Measurements from ENCODE around the gene AUTS2. TPM values are rescaled to one million over a fixed set of nuclear protein-coding genes. Genes with fewer than 3 reads are reported as not detected.

The AUTS2 gene
- total and polyA plus RNA-seq, 9 of the 15 experiments (the other 6 are each of a cell fraction or from before 2014, with no cell fraction given): 0.58 TPM; not detected in 8

DNA sequence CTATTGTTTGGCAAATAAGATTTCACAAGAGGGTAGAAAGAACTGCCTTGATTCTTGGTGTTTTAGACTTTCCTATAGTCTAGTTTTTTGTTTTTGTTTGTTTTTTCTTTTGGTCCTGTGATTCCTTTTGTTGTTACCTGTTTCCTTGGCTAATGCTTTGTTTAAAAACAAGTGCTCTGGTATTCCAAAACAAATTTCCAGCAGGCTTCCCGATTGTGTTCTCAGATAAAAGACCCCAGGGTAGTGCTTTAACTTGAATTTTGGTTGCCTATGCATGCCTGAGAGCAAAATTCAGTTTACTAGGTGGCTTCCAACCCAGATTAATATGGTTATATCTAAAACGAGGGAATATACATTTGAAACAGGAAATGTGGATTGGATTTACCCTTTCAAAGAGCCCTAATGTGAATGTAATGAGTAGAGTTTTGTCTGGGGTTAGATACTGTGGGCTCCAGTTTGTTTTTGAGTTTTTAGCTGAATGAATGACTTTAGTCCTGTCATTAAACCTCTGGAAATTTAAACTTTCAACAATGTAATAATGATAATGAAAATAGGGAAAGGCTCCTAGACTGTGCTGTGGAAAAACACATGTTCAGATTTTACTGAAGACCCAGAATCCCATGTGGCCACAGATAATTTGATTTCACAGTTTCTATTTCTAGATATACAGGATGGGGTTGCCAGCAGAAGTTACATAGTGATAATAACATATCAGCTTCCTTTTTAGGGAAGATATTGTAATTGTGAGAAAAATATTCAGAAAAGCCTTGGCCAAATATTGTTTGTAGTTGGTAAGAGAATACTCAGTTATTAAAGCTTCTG lies 23.9 kb downstream of the AUTS2 start (continued):
- TF ChIP-seq CBX2 (IDR thresholded peaks at IDR 0.05; ENCODE audit: insufficient read depth, low read length, poor library complexity, severe bottlenecking): no peak
- TF ChIP-seq HCFC1 (IDR thresholded peaks at IDR 0.05; ENCODE audit: low read depth, low read length): no peak
- TF ChIP-seq OTX1 (CRISPR knock-in tag; IDR thresholded peaks at IDR 0.05): no peak
- TF ChIP-seq, protein P1, sequence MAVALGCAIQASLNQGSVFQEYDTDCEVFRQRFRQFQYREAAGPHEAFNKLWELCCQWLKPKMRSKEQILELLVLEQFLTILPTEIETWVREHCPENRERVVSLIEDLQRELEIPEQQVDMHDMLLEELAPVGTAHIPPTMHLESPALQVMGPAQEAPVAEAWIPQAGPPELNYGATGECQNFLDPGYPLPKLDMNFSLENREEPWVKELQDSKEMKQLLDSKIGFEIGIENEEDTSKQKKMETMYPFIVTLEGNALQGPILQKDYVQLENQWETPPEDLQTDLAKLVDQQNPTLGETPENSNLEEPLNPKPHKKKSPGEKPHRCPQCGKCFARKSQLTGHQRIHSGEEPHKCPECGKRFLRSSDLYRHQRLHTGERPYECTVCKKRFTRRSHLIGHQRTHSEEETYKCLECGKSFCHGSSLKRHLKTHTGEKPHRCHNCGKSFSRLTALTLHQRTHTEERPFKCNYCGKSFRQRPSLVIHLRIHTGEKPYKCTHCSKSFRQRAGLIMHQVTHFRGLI (CRISPR knock-in tag; IDR thresholded peaks at IDR 0.05): no peak
- TF ChIP-seq ESRRB (CRISPR knock-in tag; IDR thresholded peaks at IDR 0.05; ENCODE audit: borderline replicate concordance): no peak

DNA sequence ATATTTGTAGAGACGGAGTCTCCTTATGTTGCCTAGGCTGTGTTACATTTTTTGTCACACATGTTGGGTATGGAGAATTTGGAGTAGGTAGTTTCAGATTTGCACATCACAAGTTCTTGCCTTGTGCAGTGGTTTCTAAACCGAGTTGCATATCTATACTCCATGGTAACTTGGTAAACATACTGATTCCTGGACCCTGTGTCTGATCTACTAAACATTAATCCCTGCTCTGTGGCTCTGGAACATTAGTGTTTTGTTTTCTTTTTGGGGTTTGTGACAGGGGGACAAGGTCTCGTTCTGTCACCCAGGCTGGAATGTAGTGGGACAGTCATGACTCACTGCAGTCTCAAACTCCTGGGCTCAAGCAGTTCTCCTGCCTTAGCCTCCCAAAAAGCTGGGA lies 24.7 kb downstream of the AUTS2 start:
- no peaks in the 10 kb centered on the region for H3K4me1 ChIP-seq (replicated peaks in 1 of 2; ENCODE audit: control insufficient read depth in 2 of 2, insufficient read depth in 2 of 2, low read length in 2 of 2)
- TF ChIP-seq RBM15 (IDR thresholded peaks at IDR 0.05; ENCODE audit: insufficient read depth, low read length) (no peak), CREB1 (IDR thresholded peaks at IDR 0.05) (no peak), CREB1 (CRISPR knock-in tag; IDR thresholded peaks at IDR 0.05) (no peak), POU5F1 (IDR thresholded peaks at IDR 0.05; ENCODE audit: borderline replicate concordance, low read depth, low read length, partially characterized antibody) (no peak), TCF7 (IDR thresholded peaks at IDR 0.05; ENCODE audit: borderline replicate concordance) (no peak), SIX5 (IDR thresholded peaks at IDR 0.05; ENCODE audit: borderline replicate concordance in 1 of 2, insufficient read depth in 1 of 2, low read depth in 1 of 2, low read length in 2 of 2) (no peak)
- TF ChIP-seq, protein P2, sequence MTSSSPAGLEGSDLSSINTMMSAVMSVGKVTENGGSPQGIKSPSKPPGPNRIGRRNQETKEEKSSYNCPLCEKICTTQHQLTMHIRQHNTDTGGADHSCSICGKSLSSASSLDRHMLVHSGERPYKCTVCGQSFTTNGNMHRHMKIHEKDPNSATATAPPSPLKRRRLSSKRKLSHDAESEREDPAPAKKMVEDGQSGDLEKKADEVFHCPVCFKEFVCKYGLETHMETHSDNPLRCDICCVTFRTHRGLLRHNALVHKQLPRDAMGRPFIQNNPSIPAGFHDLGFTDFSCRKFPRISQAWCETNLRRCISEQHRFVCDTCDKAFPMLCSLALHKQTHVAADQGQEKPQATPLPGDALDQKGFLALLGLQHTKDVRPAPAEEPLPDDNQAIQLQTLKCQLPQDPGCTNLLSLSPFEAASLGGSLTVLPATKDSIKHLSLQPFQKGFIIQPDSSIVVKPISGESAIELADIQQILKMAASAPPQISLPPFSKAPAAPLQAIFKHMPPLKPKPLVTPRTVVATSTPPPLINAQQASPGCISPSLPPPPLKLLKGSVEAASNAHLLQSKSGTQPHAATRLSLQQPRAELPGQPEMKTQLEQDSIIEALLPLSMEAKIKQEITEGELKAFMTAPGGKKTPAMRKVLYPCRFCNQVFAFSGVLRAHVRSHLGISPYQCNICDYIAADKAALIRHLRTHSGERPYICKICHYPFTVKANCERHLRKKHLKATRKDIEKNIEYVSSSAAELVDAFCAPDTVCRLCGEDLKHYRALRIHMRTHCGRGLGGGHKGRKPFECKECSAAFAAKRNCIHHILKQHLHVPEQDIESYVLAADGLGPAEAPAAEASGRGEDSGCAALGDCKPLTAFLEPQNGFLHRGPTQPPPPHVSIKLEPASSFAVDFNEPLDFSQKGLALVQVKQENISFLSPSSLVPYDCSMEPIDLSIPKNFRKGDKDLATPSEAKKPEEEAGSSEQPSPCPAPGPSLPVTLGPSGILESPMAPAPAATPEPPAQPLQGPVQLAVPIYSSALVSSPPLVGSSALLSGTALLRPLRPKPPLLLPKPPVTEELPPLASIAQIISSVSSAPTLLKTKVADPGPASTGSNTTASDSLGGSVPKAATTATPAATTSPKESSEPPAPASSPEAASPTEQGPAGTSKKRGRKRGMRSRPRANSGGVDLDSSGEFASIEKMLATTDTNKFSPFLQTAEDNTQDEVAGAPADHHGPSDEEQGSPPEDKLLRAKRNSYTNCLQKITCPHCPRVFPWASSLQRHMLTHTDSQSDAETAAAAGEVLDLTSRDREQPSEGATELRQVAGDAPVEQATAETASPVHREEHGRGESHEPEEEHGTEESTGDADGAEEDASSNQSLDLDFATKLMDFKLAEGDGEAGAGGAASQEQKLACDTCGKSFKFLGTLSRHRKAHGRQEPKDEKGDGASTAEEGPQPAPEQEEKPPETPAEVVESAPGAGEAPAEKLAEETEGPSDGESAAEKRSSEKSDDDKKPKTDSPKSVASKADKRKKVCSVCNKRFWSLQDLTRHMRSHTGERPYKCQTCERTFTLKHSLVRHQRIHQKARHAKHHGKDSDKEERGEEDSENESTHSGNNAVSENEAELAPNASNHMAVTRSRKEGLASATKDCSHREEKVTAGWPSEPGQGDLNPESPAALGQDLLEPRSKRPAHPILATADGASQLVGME (CRISPR knock-in tag; IDR thresholded peaks at IDR 0.05): no peak
- no peak overlapping the region for H3K4me2 ChIP-seq (ENCODE audit: insufficient read depth, low read length)
- POLR2A ChIA-PET: interaction anchor here (0.5 kb wide), 1 partner anchor 68 kb away, joined by 3 read pairs; no protein-coding TSS in a partner anchor
- H2AFZ ChIP-seq (ENCODE audit: low read depth, low read length): no peak overlapping the region
- no peak overlapping the region for H3K9ac ChIP-seq (ENCODE audit: insufficient read depth in 1 of 2, low read depth in 2 of 2, low read length in 2 of 2)
- no peaks in the 10 kb centered on the region for H3K9me1 ChIP-seq (ENCODE audit: control insufficient read depth, insufficient read depth, low read length)
- intact Hi-C loops (cut with micrococcal nuclease) (no loop called here), in situ Hi-C loops (cut with MboI) (no loop called here)
- H3K36me3 ChIP-seq (ENCODE audit: control insufficient read depth, insufficient read depth, low read length): no peaks in the 10 kb centered on the region
- H3K79me2 ChIP-seq (ENCODE audit: control insufficient read depth, insufficient read depth, low read length): no peaks in the 10 kb centered on the region
- ATAC-seq (no peak), DNase-seq (ENCODE audit: extremely low read depth in 1 of 4, low spot score in 3 of 4) (no peak), FAIRE-seq (no peak)
- H3K27ac ChIP-seq (ENCODE audit: extremely low read depth, low read depth, low read length): no peak overlapping the region
- H4K20me1 ChIP-seq (replicated peaks; ENCODE audit: control insufficient read depth, insufficient read depth, low read length): no peaks in the 10 kb centered on the region
- H3K4me3 ChIP-seq: no peak overlapping the region
- 0% methylated on average over 3 of the region's 3 CpGs for WGBS (ENCODE audit: insufficient coverage, low coverage, missing lambda C conversion rate)
- no TSS peak for BruUV-seq (replicated peaks)
- CTCF ChIA-PET (ENCODE audit: low intra/inter-chr PET ratio): no interaction called here
- no peaks in the 10 kb centered on the region for H3K9me3 ChIP-seq (replicated peaks; ENCODE audit: control insufficient read depth, insufficient read depth, low read depth, low read length)
- H3K27me3 ChIP-seq (ENCODE audit: control insufficient read depth in 2 of 2, insufficient read depth in 2 of 2, low read length in 2 of 2): no peaks in the 10 kb centered on the region
